Pancreas (tissue), 10 donors: ENCODE results near the gene LIN7B. TPM values are rescaled to one million over a fixed set of nuclear protein-coding genes. Genes with fewer than 3 reads are reported as not detected.

ENCODE experiments used
- ATAC-seq, 4 donors: fragments of 200-7000 bp; cut with Tn5 transposase; one replicate each; pipeline versions ENCODE4 v1.8.0 to v1.9.1; 2020; ENCODE audit warnings: mild to moderate bottlenecking in 4 of 4, moderate library complexity in 4 of 4
- DNase-seq, 6 donors: peaks; one replicate each; pipeline ENCODE4 v3.0.0-alpha.2; 2020
- FAIRE-seq: peaks from 2 replicates; lab custom pipeline; 2012; peaks lifted over from hg19 to GRCh38; lab: Jason Lieb, UNC
- H3K27ac ChIP-seq, 4 donors: fragments of 200-600 bp; sonication (generic); 1 replicate in 3 of 4; 2 replicates in 1 of 4; pipeline versions ENCODE4 v1.5.0 to v1.8.0; 2020
- H3K27me3 ChIP-seq, 4 donors: fragments of 200-600 bp; one replicate each; pipeline ENCODE4 v1.8.0; 2021
- H3K36me3 ChIP-seq, 3 donors: fragments of 200-600 bp; sonication (generic) in 1 of 3; one replicate each; pipeline versions ENCODE4 v1.5.0 to v1.8.0; 2020 to 2021
- H3K4me1 ChIP-seq, 3 donors: fragments of 200-600 bp; one replicate each; pipeline ENCODE4 v1.8.0; 2021
- H3K4me3 ChIP-seq, 4 donors: fragments of 200-600 bp; sonication (generic) in 2 of 4; one replicate each; pipeline versions ENCODE4 v1.5.0 to v1.8.0; 2020 to 2021
- H3K9me3 ChIP-seq, 4 donors: fragments of 200-600 bp; one replicate each; pipeline ENCODE4 v1.8.0; 2021
- CTCF ChIP-seq, 4 donors: fragments of 200-600 bp; sonication (generic) in 3 of 4; IDR thresholded peaks; one replicate each; pipeline versions ENCODE4 v1.5.0 to v1.8.0; 2021; ENCODE audit warnings: antibody characterized with exemption in 4 of 4
- WGBS, 2 donors: extraction: QIAGEN DNeasy Blood & Tissue Kit; methylation state at CpG; one replicate each; pipeline ENCODE4 v1.1.7; 2013; 5-methylcytosine and 5-hydroxymethylcytosine counted together
- intact Hi-C, 3 donors: fragments of 100-400 bp; cut with DNase I; formaldehyde crosslinking; loops; one replicate each; pipeline versions ENCODE4 v1.11.1 to v1.14.2; 2022
- polyA plus RNA-seq, 2 donors: library from polyadenylated mRNA; stranded (reverse); fragments of 200-250 nt; gene quantifications; one replicate each; pipeline ENCODE4 v1.2.3, GENCODE V29; 2013
- total RNA-seq, 6 donors: library from RNA; stranded (reverse); fragmentation: NEBNext Ultra II Directional in 4 of 6; extraction: Animal tissue kit (Norgen Biotek cat#: 25700) in 4 of 6; gene quantifications; one replicate each; pipeline versions ENCODE4 v1.2.1 to v1.2.4, GENCODE V29; 2021 to 2023
- donor health status: healthy with polysubstance abuse.
- donor health status: DM: no; HTN: no; CAD: no; lungs with moderate emphysema.
- donor health status: DM: no; HTN: no; CAD: no.
- donor health status: control.
- donor health status: control.
- donor health status: Bipolar disorder and iron deficiency.
- donor health status: DM: yes; HTN: yes; CAD: no.
- donor health status: DM: no; HTN: no; CAD: no.
- donor health status: DM: no; HTN: no; CAD: no.
- donor health status: DM: yes; HTN: yes; CAD: no.

LIN7B gene
- total and polyA plus RNA-seq, 8 donors: 4.7 to 20.7 (median 5.7) TPM

GRCh38 chr19:49085020-49085867 is 28.9 kb upstream of the LIN7B start, which contains the start of gene SNRNP70:
Gene SNRNP70, plus strand, starts transcription at chr19:49085451. Its CDS starts 964 bp downstream, at chr19:49086415.
- peak; percentile 80 for FAIRE-seq
- 0 to 1% methylated on average over 81 to 89 of the region's 89 CpGs for WGBS, 2 donors
- H3K9me3 ChIP-seq: no peaks in the 10 kb centered on the region
- no peak for TF ChIP-seq CTCF (IDR thresholded peaks at IDR 0.05)
- peaks cover 0 to 26% (median 7%) of the 10 kb centered on the region in 3 donors for H3K4me1 ChIP-seq
- ATAC-seq: peak; percentile 94 to 98 (median 96)
- intact Hi-C loops: no loop called here
- DNase-seq: peak; percentile 99 to 100 (median 100)
- peak within 1 kb of the TSS; percentile 42 to 86 (median 74) for H3K27ac ChIP-seq
- H3K4me3 ChIP-seq: peak within 1 kb of the TSS; percentile 78 to 87 (median 82)
- H3K36me3 ChIP-seq: peaks cover 0 to 9% (median 2%) of the 10 kb centered on the region in 3 donors
- H3K27me3 ChIP-seq: no peaks in the 10 kb centered on the region

GRCh38 chr19:49085868-49086232 is 28.3 kb upstream of the LIN7B start:
- Histone ChIP-seq H3K4me3 (peak overlapping the region; percentile 78 to 87 (median 82)), H3K9me3 (no peaks in the 10 kb centered on the region), H3K36me3 (peaks cover 3 to 15% (median 8%) of the 10 kb centered on the region in 3 donors), H3K4me1 (peaks cover 0 to 26% (median 7%) of the 10 kb centered on the region in 3 donors), H3K27ac (peak overlapping the region; percentile 42 to 86 (median 74)), H3K27me3 (no peaks in the 10 kb centered on the region)
- no peak for FAIRE-seq
- no peak for DNase-seq
- no peak for ATAC-seq
- intact Hi-C loops: no loop called here
- WGBS, 2 donors: 1 to 2% methylated on average over 14 of the region's 14 CpGs
- no peak for TF ChIP-seq CTCF (IDR thresholded peaks at IDR 0.05)

- FAIRE-seq (no peak), ATAC-seq (no peak), DNase-seq (no peak)
- intact Hi-C loops: no loop called here
- H3K9me3 ChIP-seq: no peaks in the 10 kb centered on the region
- H3K4me3 ChIP-seq: peak overlapping the region; percentile 78 to 87 (median 82)
- WGBS, 2 donors: 17 to 36% methylated on average over 11 of the region's 11 CpGs
- no peak overlapping the region for H3K27ac ChIP-seq
- no peaks in the 10 kb centered on the region for H3K27me3 ChIP-seq
- H3K4me1 ChIP-seq: peaks cover 0 to 26% (median 7%) of the 10 kb centered on the region in 3 donors
- H3K36me3 ChIP-seq: peaks cover 7 to 19% (median 11%) of the 10 kb centered on the region in 3 donors
- no peak for TF ChIP-seq CTCF (IDR thresholded peaks at IDR 0.05)
These were observed 27.9 kb upstream of the LIN7B start for GRCh38 chr19:49086296-49086695.

GRCh38 chr19:49091391-49092038 is 22.7 kb upstream of the LIN7B start:
- no peak overlapping the region for H3K4me3 ChIP-seq
- no peak for DNase-seq
- no peaks in the 10 kb centered on the region for H3K27me3 ChIP-seq
- peaks cover 7 to 46% (median 28%) of the 10 kb centered on the region in 3 donors for H3K36me3 ChIP-seq
- peaks cover 0 to 19% (median 7%) of the 10 kb centered on the region in 3 donors for H3K4me1 ChIP-seq
- no peak overlapping the region for H3K27ac ChIP-seq
- ATAC-seq: no peak
- intact Hi-C loops: loop anchor here in 1 of 3 donors (5.0 kb wide), 1 partner anchor 111 kb away; no protein-coding TSS in a partner anchor
- TF ChIP-seq CTCF (IDR thresholded peaks at IDR 0.05): no peak
- H3K9me3 ChIP-seq: no peaks in the 10 kb centered on the region
- FAIRE-seq: no peak
- WGBS, 2 donors: 89% methylated on average over 17 of the region's 17 CpGs
